ENCODE measurements around the gene TNFRSF18.

TNFRSF18 gene

GRCh38 chr1:1216770-1217620 lies 10.6 kb upstream of the TNFRSF18 start:
- no peak for TF ChIP-seq CTCF (IDR thresholded peaks at IDR 0.05; ENCODE audit: low read depth, low read length)
- H3K4me3 ChIP-seq (ENCODE audit: low read depth, low read length): no peak overlapping the region
- no peak for DNase-seq (ENCODE audit: low read depth, low spot score)
- in situ Hi-C loops (cut with HindIII; ENCODE audit: low sequenced_read_pairs): no loop called here

- DNase-seq (ENCODE audit: low read depth, low spot score): no peak
- no peak for TF ChIP-seq CTCF (IDR thresholded peaks at IDR 0.05; ENCODE audit: low read depth, low read length)
- H3K4me3 ChIP-seq (ENCODE audit: low read depth, low read length): no peak overlapping the region
- in situ Hi-C loops (cut with HindIII; ENCODE audit: low sequenced_read_pairs): no loop called here
These were observed 9.7 kb upstream of the TNFRSF18 start for GRCh38 chr1:1215881-1216605.

- no peak overlapping the region for H3K4me3 ChIP-seq (ENCODE audit: low read depth, low read length)
- no peak for DNase-seq (ENCODE audit: low read depth, low spot score)
- in situ Hi-C loops (cut with HindIII; ENCODE audit: low sequenced_read_pairs): no loop called here
- TF ChIP-seq CTCF (IDR thresholded peaks at IDR 0.05; ENCODE audit: low read depth, low read length): no peak
These were observed 8.8 kb upstream of the TNFRSF18 start for GRCh38 chr1:1215080-1215676.

- no peak within 1 kb of the TSS for H3K4me3 ChIP-seq (ENCODE audit: low read depth, low read length)
- TF ChIP-seq CTCF (IDR thresholded peaks at IDR 0.05; ENCODE audit: low read depth, low read length): no peak
- in situ Hi-C loops (cut with HindIII; ENCODE audit: low sequenced_read_pairs): no loop called here
- DNase-seq (ENCODE audit: low read depth, low spot score): no peak
These were observed 7.2 kb upstream of the TNFRSF18 start, which contains the start of gene TNFRSF4 for GRCh38 chr1:1213345-1214265. TNFRSF4 (minus strand) TSS chr1:1214153; CDS start chr1:1214127, 26 bp downstream.

GRCh38 chr1:1212780-1213344 lies 6.5 kb upstream of the TNFRSF18 start:
- TF ChIP-seq CTCF (IDR thresholded peaks at IDR 0.05; ENCODE audit: low read depth, low read length): no peak
- in situ Hi-C loops (cut with HindIII; ENCODE audit: low sequenced_read_pairs): no loop called here
- H3K4me3 ChIP-seq (ENCODE audit: low read depth, low read length): no peak overlapping the region
- DNase-seq (ENCODE audit: low read depth, low spot score): no peak

Data from astrocyte of the spinal cord (primary cell).